GM12873 (cell line): ENCODE data around the gene STARD8.

ENCODE experiments used
- CTCF ChIP-seq: IDR thresholded peaks from 2 replicates; pipeline ENCODE4 v1.5.1; 2012; ENCODE audit warnings: low read depth, mild to moderate bottlenecking, moderate library complexity, low read length, control low read depth; ENCODE audit not compliant: insufficient read depth; ENCODE audit errors: missing control alignments

Gene STARD8

GRCh38 chrX:68686097-68686977 lies 38.9 kb downstream of the STARD8 start:
- TF ChIP-seq CTCF = no peak

GRCh38 chrX:68690936-68691501 lies 43.6 kb downstream of the STARD8 start:
- TF ChIP-seq CTCF = no peak

- no peak for TF ChIP-seq CTCF
Observed at GRCh38 chrX:68691921-68692320, 44.5 kb downstream of the STARD8 start.

GRCh38 chrX:68692651-68693050 lies 45.2 kb downstream of the STARD8 start:
- no peak for TF ChIP-seq CTCF

- no peak for TF ChIP-seq CTCF
Observed at GRCh38 chrX:68693481-68694434, 46.3 kb downstream of the STARD8 start.

GRCh38 chrX:68694435-68695205 lies 47.2 kb downstream of the STARD8 start:
- no peak for TF ChIP-seq CTCF
